Measurements from ENCODE around the gene MXD3. TPM values are rescaled to one million over a fixed set of nuclear protein-coding genes. Genes with fewer than 3 reads are reported as not detected.
"Not testable (repeated sequence)": the region's sequence is repeated elsewhere in the genome, so short reads cannot be mapped to it uniquely, and the experiment has no call there.

MXD3 gene
- total RNA-seq, 4 donors from 2014 or later, result 0.90 to 7.8 (median 3.5) TPM

DNA sequence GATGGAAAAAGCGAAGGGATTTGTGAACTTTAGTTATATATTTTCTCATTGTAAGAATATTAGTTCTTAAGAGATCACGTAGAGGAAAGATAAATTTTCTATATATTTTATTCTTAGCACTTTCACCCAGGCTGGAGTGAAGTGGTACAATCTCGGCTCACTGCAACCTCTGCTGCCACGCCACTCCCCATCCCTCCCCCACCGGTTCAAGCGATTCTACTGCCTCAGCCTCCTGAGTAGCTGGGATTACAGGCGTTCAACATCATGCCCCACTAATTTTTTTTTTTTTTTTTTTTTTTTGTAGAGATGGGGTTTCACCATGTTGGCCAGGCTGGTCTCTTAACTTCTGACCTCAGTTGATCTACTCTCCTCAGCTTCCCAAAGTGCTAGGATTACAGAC is 50.7 kb downstream of the MXD3 start:
- H3K36me3 ChIP-seq, result peaks cover 0 to 34% of the 10 kb centered on the region in 2 donors
- no peaks in the 10 kb centered on the region for H3K27me3 ChIP-seq
- H3K4me1 ChIP-seq, result peaks cover 5 to 12% of the 10 kb centered on the region in 2 donors
- DNase-seq (no peak), ATAC-seq (no peak)
- no peak overlapping the region for H3K27ac ChIP-seq
- TF ChIP-seq, protein P1, sequence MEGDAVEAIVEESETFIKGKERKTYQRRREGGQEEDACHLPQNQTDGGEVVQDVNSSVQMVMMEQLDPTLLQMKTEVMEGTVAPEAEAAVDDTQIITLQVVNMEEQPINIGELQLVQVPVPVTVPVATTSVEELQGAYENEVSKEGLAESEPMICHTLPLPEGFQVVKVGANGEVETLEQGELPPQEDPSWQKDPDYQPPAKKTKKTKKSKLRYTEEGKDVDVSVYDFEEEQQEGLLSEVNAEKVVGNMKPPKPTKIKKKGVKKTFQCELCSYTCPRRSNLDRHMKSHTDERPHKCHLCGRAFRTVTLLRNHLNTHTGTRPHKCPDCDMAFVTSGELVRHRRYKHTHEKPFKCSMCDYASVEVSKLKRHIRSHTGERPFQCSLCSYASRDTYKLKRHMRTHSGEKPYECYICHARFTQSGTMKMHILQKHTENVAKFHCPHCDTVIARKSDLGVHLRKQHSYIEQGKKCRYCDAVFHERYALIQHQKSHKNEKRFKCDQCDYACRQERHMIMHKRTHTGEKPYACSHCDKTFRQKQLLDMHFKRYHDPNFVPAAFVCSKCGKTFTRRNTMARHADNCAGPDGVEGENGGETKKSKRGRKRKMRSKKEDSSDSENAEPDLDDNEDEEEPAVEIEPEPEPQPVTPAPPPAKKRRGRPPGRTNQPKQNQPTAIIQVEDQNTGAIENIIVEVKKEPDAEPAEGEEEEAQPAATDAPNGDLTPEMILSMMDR (IDR thresholded peaks at IDR 0.05 in 4 of 5, conservative IDR thresholded peaks at IDR 0.05 in 1 of 5), result no peak
- no peak for TF ChIP-seq POLR2A (IDR thresholded peaks at IDR 0.05)
- intact Hi-C loops (cut with DNase I; ENCODE audit: low total_unique reads) (no loop called here), in situ Hi-C loops (cut with MboI; ENCODE audit: low sequenced_read_pairs in 4 of 4) (loop anchor here in 1 of 4 donors (25.0 kb wide), 1 partner anchor 149 kb away; no protein-coding TSS in a partner anchor)
- H3K9me3 ChIP-seq, result no peaks in the 10 kb centered on the region
- H3K4me3 ChIP-seq, result no peak overlapping the region

DNA sequence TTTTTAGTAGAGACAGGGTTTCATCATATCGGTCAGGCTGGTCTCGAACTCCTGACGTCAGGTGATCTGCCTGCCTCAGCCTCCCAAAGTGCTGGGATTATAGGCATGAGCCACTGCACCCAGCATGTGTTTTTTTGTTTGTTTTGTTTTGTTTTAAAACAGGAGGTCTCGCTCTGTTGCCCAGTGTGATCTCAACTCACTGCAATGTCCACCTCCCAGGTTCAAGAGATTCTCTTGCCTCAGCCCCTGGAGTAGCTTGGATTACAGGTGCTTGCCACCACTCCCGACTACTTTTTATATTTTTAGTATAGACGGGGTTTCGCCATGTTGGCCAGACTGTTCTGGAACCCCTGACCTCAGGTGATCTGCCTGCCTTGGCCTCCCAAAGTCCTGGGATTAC is 53.0 kb downstream of the MXD3 start:
- in situ Hi-C loops (cut with MboI; ENCODE audit: low sequenced_read_pairs in 4 of 4), result loop anchor here in 1 of 4 donors (25.0 kb wide), 1 partner anchor 146 kb away; no protein-coding TSS in a partner anchor
- Histone ChIP-seq H3K36me3 (peaks cover 0 to 39% of the 10 kb centered on the region in 2 donors), H3K4me1 (peaks cover 5 to 12% of the 10 kb centered on the region in 2 donors), H3K27ac (peak overlapping the region in 2 of 4 donors; percentile 4 to 42)
- H3K4me3 ChIP-seq; H3K9me3 ChIP-seq; DNase-seq; H3K27me3 ChIP-seq; intact Hi-C loops (cut with DNase I; ENCODE audit: low total_unique reads): not testable (repeated sequence)
- peak in 1 of 2 donors; percentile 23 for ATAC-seq

Other genes starting within 250 kb of the MXD3 start
- 1 to 10 TPM in 3 of 4 donors, under 1 TPM in 1; 0.56 to 5.0 (median 2.5) TPM for gene FGFR4, start 225.0 kb downstream of the MXD3 start, total RNA-seq
- 10 to 100 TPM; 25.4 to 32.7 (median 29.0) TPM for gene NSD1, start 178.1 kb downstream of the MXD3 start, total RNA-seq
- 10 to 100 TPM; 11.4 to 22.8 (median 14.5) TPM for gene RAB24, start 8.2 kb downstream of the MXD3 start, total RNA-seq
- gene PRELID1, start 8.1 kb downstream of the MXD3 start, total RNA-seq, result 10 to 100 TPM; 13.4 to 45.8 (median 28.2) TPM
- gene LMAN2, start 39.8 kb upstream of the MXD3 start, total RNA-seq, result 100 to 1,000 TPM in 1 of 4 donors, 10 to 100 TPM in 3; 70.2 to 109 (median 86.6) TPM
- gene RGS14, start 46.0 kb upstream of the MXD3 start, total RNA-seq, result 10 to 100 TPM in 1 of 4 donors, 1 to 10 TPM in 3; 1.6 to 25.9 (median 5.0) TPM
- not detected for gene SLC34A1, start 72.5 kb upstream of the MXD3 start, total RNA-seq
- gene PFN3, start 88.8 kb upstream of the MXD3 start, total RNA-seq, result not detected
- gene F12, start 97.7 kb upstream of the MXD3 start, total RNA-seq, result 1 to 10 TPM in 1 of 4 donors, under 1 TPM in 2, not detected in 1; 0.36 to 1.2 (median 0.95) TPM
- 10 to 100 TPM; 12.7 to 40.5 (median 32.2) TPM for gene GRK6, start 114.8 kb upstream of the MXD3 start, total RNA-seq
- gene PRR7, start 134.9 kb upstream of the MXD3 start, total RNA-seq, result 1 to 10 TPM in 2 of 4 donors, under 1 TPM in 1, not detected in 1; 0.63 to 2.0 (median 1.4) TPM
- gene DBN1, start 161.7 kb upstream of the MXD3 start, total RNA-seq, result 10 to 100 TPM; 16.3 to 27.5 (median 23.2) TPM
- gene PDLIM7, start 185.7 kb upstream of the MXD3 start, total RNA-seq, result 100 to 1,000 TPM; 132 to 244 (median 220) TPM
- gene DOK3, start 197.9 kb upstream of the MXD3 start, total RNA-seq, result 1 to 10 TPM; 2.1 to 5.1 (median 2.9) TPM
- gene DDX41, start 205.1 kb upstream of the MXD3 start, total RNA-seq, result 100 to 1,000 TPM in 1 of 4 donors, 10 to 100 TPM in 3; 47.1 to 105 (median 62.3) TPM
- 10 to 100 TPM; 13.2 to 21.3 (median 16.6) TPM for gene FAM193B, start 242.7 kb upstream of the MXD3 start, total RNA-seq

All from gastrocnemius medialis (tissue), 4 donors.